HG03439 (cell line): ENCODE measurements around the gene SH2D3C.

Experiments used
- ATAC-seq: cut with Tn5 transposase; IDR thresholded peaks from one replicate; pipeline ENCODE4 v1.9.1; 2021; ENCODE audit warnings: mild to moderate bottlenecking, moderate library complexity; ENCODE audit not compliant: unreplicated experiment

SH2D3C gene

DNA sequence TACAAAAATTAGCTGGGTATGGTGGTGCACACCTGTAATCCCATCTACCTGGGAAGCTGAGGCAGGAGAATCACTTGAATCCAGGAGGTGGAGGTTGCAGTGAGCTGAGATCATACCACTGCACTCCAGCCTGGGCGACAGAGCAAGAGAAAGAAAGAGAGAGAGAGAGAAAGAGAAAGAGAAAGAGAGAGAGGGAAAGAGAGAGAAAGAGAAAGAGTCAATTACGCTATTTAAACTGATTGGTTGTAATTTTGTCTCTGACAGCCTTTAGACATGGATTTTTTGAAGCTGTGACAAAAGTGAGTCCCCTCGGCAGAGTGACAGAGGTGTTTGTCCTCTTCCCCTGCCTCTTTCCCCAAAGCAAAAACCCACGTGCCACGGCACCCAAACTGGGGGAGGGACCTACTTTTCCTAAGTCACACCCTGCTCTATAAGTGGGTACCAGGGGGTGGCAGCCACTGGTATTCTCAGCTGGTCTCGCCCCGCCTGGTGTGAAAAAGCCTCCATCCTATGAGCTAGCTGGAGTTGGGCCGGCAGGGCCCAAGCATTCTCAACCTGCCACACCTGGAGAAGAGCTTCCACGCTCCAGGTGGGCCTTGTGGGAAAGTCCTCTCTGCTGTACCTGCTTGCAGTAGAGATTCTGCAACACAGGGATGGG is 75.0 kb downstream of the SH2D3C start:
- no peak for ATAC-seq

GRCh38 chr9:127700594-127701255 is 77.7 kb downstream of the SH2D3C start:
- no peak for ATAC-seq

- no peak for ATAC-seq
These were observed 78.3 kb downstream of the SH2D3C start for GRCh38 chr9:127700140-127700539.

- peak; percentile 67 for ATAC-seq
These were observed 79.3 kb downstream of the SH2D3C start for GRCh38 chr9:127698985-127699670.

DNA sequence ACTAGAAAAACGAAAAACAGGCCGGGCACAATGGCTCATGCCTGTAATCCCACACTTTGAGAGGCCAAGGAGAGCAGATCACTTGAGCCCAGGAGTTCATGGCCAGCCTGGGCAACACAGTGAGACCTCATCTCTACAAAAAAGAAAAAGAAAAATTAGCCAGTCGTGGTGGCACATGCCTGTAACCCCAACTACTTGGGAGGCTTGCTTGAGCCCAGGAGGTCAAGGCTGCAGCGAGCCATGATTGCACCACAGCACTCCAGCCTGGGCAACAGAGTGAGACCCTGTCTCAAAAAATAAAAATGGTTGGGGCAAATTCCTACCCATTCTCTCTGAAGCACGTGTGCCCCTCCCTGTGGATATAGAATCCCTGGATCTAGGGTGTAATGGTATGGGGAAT is 80.1 kb downstream of the SH2D3C start:
- no peak for ATAC-seq

DNA sequence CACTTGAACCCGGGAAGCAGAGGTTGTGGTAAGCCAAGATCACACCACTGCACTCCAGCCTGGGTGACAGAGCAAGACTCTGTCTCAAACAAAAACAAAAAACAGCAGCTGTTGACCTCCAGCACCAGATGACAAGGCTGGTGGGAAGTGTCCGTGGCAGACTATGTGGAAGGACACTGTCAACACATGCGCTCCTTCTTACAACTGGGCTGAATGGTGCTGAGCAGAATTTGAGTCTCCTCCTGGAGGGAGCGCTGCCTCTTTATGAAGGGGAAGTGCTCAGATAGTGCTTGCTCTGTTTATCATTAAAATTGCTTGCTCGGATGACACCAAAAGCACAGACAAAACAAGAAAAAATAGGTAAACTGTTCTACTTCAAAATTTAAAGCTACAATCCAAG is 80.9 kb downstream of the SH2D3C start:
- no peak for ATAC-seq

DNA sequence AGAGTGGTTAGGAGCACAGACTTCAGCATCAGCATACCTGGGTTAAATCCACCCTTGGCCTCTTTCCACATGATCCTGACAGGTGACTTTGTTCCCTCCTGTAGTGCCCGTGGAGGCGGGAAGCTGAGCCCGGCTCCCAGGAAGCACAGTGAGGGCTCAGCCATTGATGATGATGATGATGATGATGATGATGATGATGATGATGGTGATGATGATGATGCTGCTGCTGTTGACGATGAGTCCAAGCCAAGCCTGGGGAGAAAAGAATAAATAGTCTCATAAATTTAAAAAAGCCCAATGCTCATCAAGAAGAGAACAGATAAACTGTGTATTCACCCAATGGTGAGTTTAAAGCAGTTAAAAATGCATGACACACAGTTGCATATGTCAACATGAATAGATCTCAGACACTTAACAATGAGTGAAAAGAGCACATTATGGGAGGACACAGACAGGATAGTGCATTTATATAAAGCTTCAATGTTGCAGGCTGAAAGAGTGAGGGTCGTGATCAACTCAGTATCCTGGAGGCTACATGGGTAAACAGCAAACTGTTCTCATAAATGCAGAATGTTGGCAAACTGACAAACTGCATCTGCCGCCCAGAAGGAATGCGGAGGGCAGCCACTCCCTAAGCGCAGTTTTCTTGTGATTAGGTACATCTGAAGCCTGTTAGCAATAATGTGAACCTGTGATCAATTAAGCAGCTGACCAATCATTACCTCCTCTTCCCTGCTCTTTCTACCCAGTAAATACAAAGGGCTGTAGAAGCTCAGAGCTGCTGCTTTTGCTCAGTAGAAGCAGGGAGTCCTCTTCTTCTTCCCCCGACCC is 83.4 kb downstream of the SH2D3C start:
- no peak for ATAC-seq

DNA sequence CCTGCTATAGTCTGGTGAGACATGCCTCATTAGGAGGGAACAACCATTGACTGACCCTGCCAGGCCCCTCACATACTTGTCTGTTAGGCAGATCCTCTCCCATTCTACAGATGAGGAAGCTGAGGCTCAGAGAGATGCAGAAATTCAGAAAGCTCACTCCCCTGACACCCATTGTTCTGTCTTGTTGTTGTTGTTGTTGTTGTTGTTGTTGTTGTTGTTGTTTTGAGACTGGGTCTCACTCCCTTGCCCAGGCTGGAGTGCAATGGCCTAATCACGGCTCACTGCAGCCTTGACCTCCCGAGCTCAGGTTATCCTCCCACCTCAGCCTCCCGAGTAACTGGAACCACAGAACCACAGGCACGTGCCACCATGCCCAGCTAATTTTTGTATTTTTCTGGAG is 84.8 kb downstream of the SH2D3C start:
- ATAC-seq, result no peak

DNA sequence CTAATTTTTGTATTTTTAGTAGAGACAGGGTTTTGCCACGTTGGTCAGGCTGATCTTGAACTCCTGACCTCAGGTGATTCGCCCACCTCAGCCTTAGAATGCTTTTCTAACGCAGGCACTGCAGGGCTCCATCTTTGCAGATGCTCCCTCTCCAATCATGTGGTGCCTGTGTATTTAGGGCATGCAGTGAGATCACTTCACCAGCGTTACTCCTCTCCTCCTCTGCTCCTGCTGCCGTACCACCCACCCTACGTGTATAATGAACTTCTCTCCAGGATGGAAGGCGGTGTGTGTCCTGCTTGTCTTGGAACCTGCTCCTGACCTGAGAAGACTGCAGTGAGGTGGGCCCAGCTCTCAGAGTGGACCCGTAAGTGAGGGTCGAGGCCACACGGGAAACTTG is 85.3 kb downstream of the SH2D3C start:
- ATAC-seq, result no peak

DNA sequence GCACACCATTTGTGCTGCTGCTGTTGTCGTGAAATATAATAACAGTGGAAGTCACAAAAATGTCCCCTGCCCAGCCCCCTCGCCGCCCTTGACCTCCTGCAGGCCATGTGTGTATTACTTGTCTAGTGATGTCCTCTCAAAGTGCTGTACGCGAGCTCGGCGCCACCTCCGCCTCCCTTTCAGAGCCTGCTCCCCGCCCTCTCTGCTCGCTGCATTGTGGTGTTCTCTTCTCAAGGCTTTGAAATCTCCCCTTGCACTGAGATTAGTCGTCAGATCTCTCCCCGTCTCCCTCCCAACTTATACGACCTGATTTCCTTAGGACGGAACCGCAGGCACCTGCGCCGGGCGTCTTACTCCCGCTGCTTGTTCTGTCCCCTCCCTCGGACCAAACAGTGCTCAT is 86.4 kb downstream of the SH2D3C start:
- no peak for ATAC-seq

- no peak for ATAC-seq
These were observed 87.7 kb downstream of the SH2D3C start for GRCh38 chr9:127690735-127691134.

DNA sequence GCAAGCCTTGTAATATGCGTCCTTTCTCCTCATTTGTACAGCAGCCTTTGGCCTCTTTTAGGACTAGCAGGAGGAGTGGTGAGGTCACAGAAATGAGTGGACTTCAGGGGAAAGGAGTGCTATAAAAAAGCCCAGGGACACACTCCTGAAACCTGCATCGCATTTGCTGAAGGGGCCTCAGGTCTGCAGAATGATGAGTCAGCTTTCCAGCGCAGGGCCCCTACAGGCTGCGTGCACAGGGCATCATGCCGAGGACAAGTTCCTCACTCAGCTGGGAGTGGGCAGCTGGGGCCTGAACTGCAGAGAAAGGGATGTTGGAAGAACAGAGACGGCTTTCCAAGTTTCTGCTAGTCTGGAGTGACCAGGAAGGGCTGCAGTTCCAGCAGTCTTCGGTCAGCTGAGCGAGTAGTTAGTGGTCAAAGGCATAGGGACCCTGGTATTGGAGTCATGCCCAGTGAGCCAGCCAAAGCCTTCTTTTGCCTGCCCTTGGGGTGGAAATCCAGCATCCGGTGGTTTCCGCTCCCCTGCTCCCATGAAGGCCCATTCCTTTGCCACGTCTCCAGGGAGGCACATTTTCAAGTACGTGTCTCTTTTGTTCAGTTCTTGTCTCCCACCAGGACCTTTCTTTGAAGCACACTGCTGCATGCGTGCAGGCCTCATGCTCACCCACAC is 89.0 kb downstream of the SH2D3C start:
- no peak for ATAC-seq
